GM12865 (cell line): Measurements from ENCODE around the gene FARP1.

Experiments used
- DNase-seq: peaks from one replicate; pipeline ENCODE4 v3.0.0; 2010; ENCODE audit warnings: low read depth
- H3K4me3 ChIP-seq: 2 replicates; pipeline ENCODE4 v1.5.1; 2011; ENCODE audit warnings: mild to moderate bottlenecking, low read depth, low read length, control low read depth
- TF ChIP-seq, protein P1 (sequence below): IDR thresholded peaks from 2 replicates; pipeline ENCODE4 v1.5.1; 2011; ENCODE audit warnings: low read length, control low read depth, low read depth, inconsistent platforms; ENCODE audit not compliant: insufficient read depth; ENCODE audit errors: missing control alignments

The FARP1 gene

DNA sequence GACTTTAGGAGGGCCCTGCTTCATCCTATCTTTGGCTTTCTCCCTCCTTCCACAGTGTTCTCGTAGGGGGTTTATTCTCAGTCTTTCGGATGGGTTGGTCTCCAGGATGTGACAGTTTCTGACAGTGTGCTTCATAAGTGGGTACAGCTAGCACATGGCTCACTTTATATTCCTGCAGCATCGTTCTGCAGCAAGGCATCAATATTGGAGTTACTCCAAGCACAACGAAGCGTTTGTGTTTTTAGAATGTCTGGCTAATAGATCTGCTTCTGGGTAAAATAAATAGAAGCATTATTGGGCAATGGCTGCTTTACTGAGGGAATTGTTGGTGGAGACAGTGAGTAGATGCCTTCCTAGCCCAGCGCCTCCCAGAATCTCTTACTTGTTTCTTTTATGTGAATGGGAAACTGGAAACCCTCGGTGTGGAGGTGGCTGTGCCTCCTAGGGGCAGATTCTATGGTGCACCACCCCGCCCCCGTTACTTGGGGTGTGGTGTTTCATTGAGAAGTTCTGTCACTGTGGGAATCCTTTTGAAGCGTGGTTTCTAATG is 2.0 kb downstream of the FARP1 start:
- H3K4me3 ChIP-seq: peak overlapping the region; percentile 48
- peak; percentile 44 for DNase-seq
- TF ChIP-seq, protein P1, sequence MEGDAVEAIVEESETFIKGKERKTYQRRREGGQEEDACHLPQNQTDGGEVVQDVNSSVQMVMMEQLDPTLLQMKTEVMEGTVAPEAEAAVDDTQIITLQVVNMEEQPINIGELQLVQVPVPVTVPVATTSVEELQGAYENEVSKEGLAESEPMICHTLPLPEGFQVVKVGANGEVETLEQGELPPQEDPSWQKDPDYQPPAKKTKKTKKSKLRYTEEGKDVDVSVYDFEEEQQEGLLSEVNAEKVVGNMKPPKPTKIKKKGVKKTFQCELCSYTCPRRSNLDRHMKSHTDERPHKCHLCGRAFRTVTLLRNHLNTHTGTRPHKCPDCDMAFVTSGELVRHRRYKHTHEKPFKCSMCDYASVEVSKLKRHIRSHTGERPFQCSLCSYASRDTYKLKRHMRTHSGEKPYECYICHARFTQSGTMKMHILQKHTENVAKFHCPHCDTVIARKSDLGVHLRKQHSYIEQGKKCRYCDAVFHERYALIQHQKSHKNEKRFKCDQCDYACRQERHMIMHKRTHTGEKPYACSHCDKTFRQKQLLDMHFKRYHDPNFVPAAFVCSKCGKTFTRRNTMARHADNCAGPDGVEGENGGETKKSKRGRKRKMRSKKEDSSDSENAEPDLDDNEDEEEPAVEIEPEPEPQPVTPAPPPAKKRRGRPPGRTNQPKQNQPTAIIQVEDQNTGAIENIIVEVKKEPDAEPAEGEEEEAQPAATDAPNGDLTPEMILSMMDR: no peak

DNA sequence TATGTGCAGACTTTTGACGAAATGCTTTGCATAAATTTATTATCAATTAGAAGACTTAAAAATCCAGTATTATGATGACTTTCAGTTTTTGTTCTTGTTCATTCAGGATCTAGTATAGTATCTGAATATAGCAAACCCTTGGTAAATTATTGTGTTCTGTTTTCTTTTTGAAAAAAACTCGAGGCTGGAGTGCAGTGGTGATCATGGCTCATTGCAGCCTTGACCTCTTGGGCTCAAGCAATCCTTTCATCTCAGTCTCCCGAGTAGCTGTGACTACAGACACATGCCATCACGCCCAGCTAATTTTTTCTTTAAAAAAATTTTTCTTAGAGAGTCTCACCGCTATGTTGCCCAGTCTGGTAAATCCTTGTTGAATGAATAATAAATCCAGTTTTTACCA is 4.6 kb downstream of the FARP1 start:
- H3K4me3 ChIP-seq: no peak overlapping the region
- TF ChIP-seq, protein P1: no peak
- DNase-seq: no peak

DNA sequence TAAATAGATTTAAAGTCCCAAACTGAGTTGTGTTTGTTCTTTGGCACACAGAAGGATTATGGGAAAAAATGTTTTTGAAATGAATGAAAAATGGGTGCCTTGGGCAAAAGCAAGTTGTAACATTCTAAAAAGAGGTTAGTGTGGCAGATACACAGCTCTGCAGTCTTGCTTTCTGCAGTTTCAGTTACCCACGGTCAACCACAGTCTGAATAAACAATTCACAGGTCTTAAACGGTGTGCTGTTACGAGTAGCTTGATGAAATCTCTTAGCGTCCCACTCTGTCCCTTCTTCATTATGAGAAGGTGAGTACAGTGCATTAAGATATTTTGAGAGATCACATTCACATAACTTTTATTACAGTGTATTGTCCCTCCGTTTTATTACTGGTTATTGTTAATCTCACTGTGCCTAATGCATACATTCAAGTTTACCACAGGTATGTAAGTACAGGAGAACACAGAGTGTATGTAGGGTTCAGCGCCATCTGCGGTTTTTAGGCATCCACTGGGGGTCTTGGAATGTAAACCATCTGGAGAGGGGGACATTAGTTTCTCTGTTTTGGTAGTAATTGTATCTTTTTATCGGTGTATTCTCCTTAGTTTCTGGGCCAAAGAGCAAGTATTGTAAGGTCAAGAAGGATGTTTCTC is 8.1 kb downstream of the FARP1 start:
- H3K4me3 ChIP-seq: no peak overlapping the region
- DNase-seq: peak; percentile 57
- TF ChIP-seq, protein P1: no peak

DNA sequence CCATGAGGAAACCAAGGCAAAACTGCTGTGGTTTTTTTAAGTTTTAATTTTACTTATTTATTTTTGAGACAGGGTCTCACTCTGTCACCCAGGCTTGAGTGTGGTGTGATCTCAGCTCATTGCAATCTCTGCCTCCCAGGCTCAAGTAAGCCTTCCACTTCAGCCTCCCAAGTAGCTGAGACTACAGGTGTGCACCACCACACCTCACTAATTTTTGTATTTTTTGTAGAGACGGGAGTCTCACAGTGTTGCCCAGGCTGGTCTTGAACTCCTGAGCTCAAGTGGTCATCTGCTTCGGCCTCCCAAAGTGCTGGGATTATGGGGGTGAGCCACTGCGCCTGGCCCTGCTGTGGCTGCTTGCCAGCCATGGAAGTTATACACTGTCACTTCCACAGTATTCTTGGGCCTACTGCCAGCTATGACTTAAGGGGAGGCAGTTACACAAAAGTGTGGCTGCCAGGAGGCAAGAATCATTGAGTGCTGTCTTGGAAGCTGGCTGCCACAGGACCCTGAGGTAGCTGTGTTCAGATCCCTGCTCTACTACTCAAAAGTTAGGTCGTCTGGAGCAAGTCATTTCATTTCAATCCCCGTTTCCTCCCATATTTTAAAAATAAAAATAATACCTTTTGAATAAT is 12.7 kb downstream of the FARP1 start:
- no peak for DNase-seq
- TF ChIP-seq, protein P1: no peak

GRCh38 chr13:98156259-98156658 is 13.4 kb downstream of the FARP1 start:
- TF ChIP-seq, protein P1: no peak
- DNase-seq: no peak

More for the DNA sequence above, 12.7 kb downstream of the FARP1 start:
- H3K4me3 ChIP-seq: no peak overlapping the region

DNA sequence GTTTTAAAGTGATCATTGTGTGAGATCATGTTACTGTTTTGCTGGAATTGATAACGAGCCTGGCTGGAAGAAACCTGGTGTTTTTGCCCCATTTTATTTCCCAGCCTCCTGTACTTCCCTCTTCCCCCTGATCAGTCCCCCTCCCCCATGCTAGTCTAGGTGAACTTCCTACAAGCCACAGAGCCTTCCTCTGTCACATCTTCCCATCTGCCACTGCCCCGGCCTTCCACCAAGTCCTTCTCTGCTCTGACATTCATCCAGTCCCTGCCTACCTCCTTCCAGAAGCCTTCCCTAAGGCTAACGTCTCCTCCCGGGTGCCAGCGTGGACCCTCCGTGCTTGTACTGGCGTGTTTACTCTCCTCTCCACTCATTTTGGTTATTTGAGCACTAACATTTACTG is 14.3 kb downstream of the FARP1 start:
- H3K4me3 ChIP-seq: no peak overlapping the region
- TF ChIP-seq, protein P1: no peak
- DNase-seq: no peak

More at GRCh38 chr13:98156259-98156658, 13.4 kb downstream of the FARP1 start:
- no peak overlapping the region for H3K4me3 ChIP-seq

DNA sequence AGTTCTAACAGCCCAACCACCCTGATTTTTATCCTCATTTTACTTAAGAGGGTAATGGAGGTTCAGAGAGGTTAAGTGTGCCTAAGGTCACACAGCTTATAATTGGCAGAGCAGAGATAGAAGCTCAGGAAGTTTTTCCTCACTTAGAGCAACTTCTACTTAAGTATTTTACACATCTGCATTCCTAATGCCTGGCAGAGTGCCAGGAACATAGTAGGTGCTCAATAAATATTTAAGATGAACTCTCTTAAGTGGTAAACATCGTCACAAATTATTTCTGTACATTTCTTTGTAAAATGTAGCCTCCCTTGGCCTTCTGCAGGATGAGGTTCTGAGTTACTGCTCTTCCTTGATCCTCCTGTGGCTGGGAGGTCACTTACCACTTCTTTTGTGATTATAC is 14.7 kb downstream of the FARP1 start:
- no peak overlapping the region for H3K4me3 ChIP-seq
- TF ChIP-seq, protein P1: no peak

More for the DNA sequence above, 14.7 kb downstream of the FARP1 start:
- no peak for DNase-seq
